Hippocampal formation (tissue), 2 donors: Measurements from ENCODE around the gene CALHM2.
"Not testable (repeated sequence)": the region's sequence is repeated elsewhere in the genome, so short reads cannot be mapped to it uniquely, and the experiment has no call there.

Experiments
- DNase-seq, 2 donors: peaks; one replicate each; lab custom pipeline; 2025; lab: John Stamatoyannopoulos, UW

Gene CALHM2

GRCh38 chr10:103450201-103450695, 1.9 kb downstream of the CALHM2 start:
- DNase-seq, result no peak

DNA sequence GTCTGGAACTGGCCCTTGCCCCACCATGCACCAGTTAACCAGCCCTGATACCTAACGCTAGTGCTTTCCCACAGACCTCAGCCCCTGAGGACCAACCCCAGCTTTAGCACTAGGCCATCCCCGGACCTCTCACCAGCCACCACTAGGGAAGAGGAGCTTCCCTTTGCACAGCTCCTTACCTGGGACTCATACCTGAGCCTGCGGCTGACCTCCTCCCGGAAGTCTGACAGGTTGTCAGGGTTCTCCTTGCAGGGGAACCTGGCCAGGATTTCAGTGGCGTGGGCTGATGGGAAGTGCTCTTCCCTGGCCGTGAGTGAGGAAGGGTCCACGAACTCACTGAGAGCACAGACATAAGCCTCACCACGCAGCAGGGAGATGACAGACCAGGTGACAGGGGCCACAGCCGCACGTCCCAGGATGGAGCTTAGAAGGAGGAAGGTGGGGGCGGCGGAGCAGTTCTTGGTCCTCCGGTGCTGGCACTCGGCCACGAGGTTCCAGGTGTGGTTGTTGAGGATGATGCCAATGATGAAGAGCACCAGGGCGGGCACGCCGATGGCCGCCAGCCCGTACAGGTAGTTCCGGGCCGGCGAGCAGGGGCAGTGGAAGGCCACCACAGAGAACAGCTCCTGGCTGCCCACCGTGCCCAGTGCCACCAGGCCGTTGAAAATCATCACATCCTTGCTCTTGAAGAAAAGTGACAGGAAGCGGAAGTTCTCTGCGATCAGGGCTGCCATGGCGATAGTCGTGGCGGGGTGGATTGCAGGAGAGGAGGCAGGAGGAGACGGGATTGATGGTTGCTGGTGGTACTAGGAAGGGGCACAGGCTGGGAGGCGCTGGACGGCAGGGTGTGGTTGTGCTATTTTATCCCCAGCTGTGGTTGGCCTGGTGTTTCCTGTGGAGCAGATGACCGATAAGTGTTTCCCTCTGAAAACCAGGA, 2.7 kb downstream of the CALHM2 start:
- no peak for DNase-seq

GRCh38 chr10:103448746-103449145, 3.4 kb downstream of the CALHM2 start:
- no peak for DNase-seq

- DNase-seq, result no peak
Observed at GRCh38 chr10:103447187-103447586, 5.0 kb downstream of the CALHM2 start.

DNA sequence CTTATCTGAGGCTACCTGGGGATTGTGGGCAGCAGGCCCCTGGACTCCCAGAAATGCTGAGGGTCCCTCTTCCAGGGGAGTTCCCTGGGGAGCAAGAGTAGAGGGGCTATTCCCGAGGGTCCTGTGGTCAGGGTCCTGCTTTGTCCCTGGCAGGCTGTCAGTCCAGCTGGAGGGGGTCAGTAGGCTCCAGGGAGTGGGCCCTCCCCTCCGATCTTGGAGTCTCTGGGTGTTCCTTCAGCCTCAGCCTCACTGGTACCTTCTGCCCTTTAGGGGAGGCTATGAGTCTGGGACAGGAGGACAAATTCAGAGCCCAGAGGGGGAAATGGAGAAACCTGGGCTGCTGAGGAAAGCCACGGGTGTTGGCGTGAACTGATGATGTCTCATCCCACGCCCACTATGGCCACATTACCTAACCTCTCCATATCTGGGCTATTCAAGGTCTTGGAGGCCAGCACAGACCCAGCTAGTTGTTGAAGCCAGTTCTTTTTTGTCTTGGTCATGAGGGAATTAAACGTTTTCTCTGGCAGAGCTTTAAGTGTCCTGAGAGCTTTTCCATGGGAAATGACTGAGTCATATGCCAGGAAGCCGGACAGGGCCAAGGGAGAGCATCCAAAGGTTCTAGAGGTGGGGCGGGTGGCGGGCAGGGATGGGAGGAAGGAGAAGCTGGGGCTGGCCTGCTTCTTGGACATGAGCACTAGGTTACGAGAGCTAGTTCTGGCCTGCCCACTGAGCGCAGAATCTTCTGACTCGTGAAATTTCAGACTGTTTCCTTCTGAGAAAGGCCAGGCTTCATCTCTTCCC, 6.2 kb downstream of the CALHM2 start:
- DNase-seq, result no peak

DNA sequence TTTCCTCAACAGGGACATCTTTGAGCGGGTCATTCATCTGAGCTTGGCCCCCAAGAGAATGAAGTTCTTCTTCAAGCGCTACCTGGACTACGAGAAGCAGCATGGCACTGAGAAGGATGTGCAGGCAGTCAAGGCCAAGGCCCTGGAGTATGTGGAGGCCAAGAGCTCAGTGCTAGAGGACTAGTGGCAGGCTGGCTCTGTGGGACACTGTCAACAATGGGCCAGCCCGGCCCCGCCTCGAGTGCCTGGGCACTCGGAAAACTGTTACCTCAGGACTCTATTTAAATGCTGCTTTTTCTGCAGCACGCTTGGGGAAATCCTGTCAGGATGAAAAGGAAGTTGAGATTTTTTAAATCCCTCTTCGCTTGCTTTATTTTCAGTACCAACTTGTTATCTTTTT, 6.8 kb downstream of the CALHM2 start:
- no peak for DNase-seq

GRCh38 chr10:103444478-103444877, 7.7 kb downstream of the CALHM2 start:
- DNase-seq, result no peak

DNA sequence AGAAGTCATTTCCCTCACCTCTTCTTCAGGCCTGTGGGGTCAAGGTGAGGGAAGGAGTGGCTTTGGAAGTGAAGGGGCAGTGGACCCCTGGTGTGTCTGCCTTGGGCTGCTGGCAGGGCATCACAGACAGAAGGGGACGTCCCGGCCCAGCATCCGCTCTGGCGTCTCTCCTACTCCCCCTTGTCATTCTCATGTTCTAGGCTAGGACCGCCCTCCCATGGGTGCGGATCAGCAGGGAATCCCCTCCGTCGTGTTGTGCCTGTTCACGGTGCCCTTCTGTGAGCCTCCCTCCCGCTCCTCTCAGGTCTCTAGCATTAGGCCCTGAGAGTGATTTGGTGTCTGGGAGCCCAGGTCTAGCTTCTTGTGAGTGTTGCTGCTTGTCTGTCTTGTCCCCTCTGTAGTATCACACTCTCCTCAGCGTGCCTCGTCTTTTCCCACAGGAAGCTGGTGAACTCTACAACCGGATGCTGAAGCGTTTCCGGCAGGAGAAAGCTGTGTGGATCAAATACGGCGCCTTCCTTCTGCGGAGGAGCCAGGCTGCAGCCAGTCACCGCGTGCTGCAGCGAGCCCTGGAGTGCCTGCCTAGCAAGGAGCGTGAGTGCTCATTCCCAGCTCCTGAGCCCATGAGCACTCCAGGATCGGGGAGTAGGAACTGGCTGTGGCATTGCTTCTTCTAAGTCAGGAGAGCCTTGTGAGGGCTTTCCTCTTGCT, 8.5 kb downstream of the CALHM2 start:
- DNase-seq, result no peak

- peak in 1 of 2 donors; percentile 7 for DNase-seq
Observed at GRCh38 chr10:103442031-103442461, 10.1 kb downstream of the CALHM2 start.

GRCh38 chr10:103441611-103442010, 10.6 kb downstream of the CALHM2 start:
- DNase-seq, result no peak

DNA sequence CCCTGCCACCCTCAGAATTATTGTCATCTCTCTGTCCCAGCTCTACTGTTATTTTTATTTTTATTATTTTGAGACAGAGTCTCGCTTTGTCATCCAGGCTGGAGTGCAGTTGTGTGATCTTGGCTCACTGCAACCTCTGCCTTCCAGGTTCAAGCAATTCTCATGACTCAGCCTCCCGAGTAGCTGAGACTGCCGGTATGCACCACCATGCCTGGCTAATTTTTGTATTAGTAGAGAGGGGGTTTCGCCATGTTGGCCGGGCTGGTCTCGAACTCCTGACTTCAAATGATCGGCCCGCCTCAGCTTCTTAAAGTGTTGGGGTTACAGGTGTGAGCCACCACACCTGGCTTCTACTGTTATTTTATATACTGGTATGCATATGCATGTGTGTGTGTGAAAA, 11.0 kb downstream of the CALHM2 start:
- DNase-seq, result no peak

- no peak for DNase-seq
Observed at GRCh38 chr10:103440416-103440815, 11.8 kb downstream of the CALHM2 start.

DNA sequence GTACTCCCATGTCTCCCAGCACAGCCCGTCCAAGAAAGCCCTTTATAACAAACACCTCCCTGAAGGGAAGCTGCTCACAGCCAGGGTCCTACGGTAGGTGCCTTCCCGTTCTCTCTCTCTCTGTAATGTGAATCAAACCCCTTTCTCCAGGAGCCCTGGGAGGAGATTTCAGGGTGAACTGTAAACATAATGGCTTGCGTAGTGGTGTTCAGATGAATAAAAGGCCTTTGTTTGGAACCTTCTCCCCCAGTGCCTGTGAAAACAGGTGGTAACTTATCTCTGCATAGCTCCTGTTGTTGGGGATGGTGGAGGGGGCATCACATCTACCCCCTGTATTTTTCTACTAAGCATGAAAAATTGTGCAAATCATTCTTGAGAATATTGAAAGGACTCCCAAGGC, 12.4 kb downstream of the CALHM2 start:
- DNase-seq, result no peak

GRCh38 chr10:103433858-103434257, 18.3 kb downstream of the CALHM2 start:
- DNase-seq, result no peak

- DNase-seq, result no peak
Observed at GRCh38 chr10:103431902-103432301, 20.3 kb downstream of the CALHM2 start.

GRCh38 chr10:103429647-103430046, 22.5 kb downstream of the CALHM2 start:
- DNase-seq, result no peak

DNA sequence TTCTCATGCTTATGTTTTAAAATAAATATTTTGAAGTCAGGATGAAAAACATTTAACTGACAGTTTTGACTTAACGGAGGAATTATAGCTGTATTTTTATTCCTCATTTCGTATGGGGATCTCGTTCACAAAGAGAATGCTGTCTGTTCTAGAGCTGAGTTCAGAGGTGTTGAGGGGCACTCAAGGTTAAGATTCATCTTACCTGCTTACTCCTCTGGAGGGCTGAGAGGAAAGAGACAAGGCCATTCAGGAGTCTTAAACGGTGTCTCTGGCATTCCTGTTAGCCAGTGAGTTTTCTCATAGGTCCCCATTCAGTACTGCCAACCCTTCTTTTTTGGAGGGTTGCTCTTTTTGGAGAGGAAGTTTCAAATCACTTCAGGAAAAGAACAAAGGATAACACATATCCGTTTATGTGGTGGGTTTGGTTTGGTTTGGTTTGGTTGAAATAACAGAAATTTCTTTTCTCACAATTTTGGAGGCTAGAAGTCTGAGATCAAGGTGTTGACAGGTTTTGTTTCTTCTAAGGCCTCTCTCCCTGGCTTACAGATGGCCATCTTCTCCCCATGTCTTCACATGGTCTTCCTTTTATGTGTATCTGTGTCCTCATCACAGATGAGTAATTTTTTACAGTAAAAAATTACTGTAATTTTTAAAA, 23.1 kb downstream of the CALHM2 start:
- DNase-seq, result no peak

DNA sequence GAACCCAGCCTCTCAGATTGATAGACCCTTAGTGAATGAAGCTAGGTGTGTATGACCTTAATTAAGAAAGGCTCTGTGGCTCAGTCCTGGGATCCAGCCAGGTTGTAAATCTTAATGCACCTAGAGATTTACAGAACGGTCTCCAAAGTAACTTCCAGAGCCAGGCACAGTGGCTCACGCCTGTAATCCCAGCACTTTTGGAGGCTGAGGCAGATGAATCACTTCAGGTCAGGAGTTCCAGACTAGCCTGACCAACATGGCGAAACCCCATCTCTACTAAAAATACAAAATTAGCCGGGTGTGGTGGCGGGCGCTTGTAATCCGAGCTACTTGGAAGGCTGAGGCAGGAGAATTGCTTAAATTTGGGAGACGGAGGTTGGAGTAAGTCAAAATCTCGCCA, 24.3 kb downstream of the CALHM2 start:
- no peak for DNase-seq

DNA sequence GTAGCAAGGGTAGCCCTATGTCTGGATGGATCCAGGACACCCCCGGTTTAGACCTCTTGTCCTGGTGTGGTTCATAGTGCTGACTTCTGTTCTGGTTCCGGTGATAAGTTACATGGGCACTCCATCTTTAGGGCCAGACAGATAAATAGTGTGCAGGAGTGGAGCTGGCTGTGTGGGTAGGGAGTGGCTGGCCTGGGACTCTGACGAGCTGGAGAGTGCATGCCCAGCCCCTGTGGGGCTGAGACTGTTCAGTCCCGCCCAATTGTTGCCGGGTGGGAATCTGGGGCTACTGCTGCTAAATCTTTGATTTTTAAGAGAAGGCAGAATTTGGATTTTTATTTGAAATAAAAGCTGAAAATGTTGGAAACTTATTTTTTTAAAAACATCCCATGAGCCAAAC, 28.4 kb downstream of the CALHM2 start:
- no peak for DNase-seq

GRCh38 chr10:103419101-103419500, 33.1 kb downstream of the CALHM2 start:
- no peak for DNase-seq

DNA sequence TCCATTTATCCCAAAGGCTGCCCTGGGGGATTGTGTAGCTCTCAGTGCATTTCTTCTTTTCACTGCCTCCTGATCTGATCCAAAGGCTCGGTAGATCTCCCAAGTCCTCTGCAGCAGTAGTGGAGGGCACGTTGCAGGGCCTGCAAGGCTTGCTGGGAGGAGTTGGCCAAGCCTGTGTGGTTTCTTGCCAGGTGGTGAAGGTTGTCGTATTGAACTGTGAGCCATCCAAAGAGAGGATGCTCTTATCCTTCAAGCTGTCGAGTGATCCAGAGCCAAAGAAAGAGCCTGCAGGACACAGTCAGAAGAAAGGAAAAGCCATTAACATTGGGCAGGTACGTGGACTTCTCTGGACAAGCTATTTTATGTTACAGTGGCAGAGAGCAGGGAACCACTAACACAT, 34.6 kb downstream of the CALHM2 start:
- no peak for DNase-seq

DNA sequence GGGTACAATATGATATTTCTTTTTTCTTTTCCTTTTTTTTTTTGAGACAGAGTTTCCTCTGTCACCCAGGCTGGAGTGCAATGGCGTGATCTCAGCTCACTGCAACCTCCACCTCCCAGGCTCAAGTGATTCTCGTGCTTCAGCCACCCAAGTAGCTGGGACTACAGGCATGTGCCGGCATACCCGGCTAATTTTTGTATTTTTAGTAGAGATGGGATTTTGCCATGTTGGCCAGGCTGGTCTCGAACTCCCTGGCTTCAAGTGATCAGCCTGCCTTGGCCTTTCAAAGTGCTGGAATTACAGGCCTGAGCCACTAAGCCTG, 35.1 kb downstream of the CALHM2 start:
- not testable (repeated sequence) for DNase-seq
